ENCODE results near the gene IL17RA.
A peak's percentile ranks its signal among the peaks of the same experiment; 100 is the strongest.
"Not testable (repeated sequence)": the region's sequence is repeated elsewhere in the genome, so short reads cannot be mapped to it uniquely, and the experiment has no call there.

IL17RA gene

GRCh38 chr22:17084554-17085276 is at the start of gene IL17RA:
Gene IL17RA (plus strand): TSS chr22:17085000. CDS start chr22:17085092, 92 bp downstream.
- DNase-seq (ENCODE audit: low spot score): peak; percentile 95

GRCh38 chr22:17035246-17035645 is 49.6 kb upstream of the IL17RA start:
- DNase-seq (ENCODE audit: low spot score): no peak

- DNase-seq (ENCODE audit: low spot score): not testable (repeated sequence)
Observed at GRCh38 chr22:17035976-17036841, 48.6 kb upstream of the IL17RA start.

GRCh38 chr22:17036842-17037711 is 47.7 kb upstream of the IL17RA start:
- DNase-seq (ENCODE audit: low spot score): not testable (repeated sequence)

- DNase-seq (ENCODE audit: low spot score): no peak
Observed at GRCh38 chr22:17043521-17043920, 41.3 kb upstream of the IL17RA start.

- no peak for DNase-seq (ENCODE audit: low spot score)
Observed at GRCh38 chr22:17046566-17047348, 38.0 kb upstream of the IL17RA start.

GRCh38 chr22:17047656-17048055 is 37.1 kb upstream of the IL17RA start:
- DNase-seq (ENCODE audit: low spot score): no peak

- DNase-seq (ENCODE audit: low spot score): no peak
Observed at GRCh38 chr22:17056058-17056457, 28.7 kb upstream of the IL17RA start.

- no peak for DNase-seq (ENCODE audit: low spot score)
Observed at GRCh38 chr22:17056807-17057206, 28.0 kb upstream of the IL17RA start.

GRCh38 chr22:17057959-17058814 is 26.6 kb upstream of the IL17RA start:
- DNase-seq (ENCODE audit: low spot score): peak; percentile 43

- no peak for DNase-seq (ENCODE audit: low spot score)
Observed at GRCh38 chr22:17060126-17060525, 24.7 kb upstream of the IL17RA start.

- no peak for DNase-seq (ENCODE audit: low spot score)
Observed at GRCh38 chr22:17063411-17064106, 21.2 kb upstream of the IL17RA start.

GRCh38 chr22:17064498-17065100 is 20.2 kb upstream of the IL17RA start:
- no peak for DNase-seq (ENCODE audit: low spot score)

- DNase-seq (ENCODE audit: low spot score): no peak
Observed at GRCh38 chr22:17065433-17065832, 19.4 kb upstream of the IL17RA start.

GRCh38 chr22:17072877-17073276 is 11.9 kb upstream of the IL17RA start:
- no peak for DNase-seq (ENCODE audit: low spot score)

GRCh38 chr22:17074648-17075002 is 10.2 kb upstream of the IL17RA start:
- DNase-seq (ENCODE audit: low spot score): no peak

- DNase-seq (ENCODE audit: low spot score): no peak
Observed at GRCh38 chr22:17077255-17077654, 7.5 kb upstream of the IL17RA start.

GRCh38 chr22:17079572-17079971 is 5.2 kb upstream of the IL17RA start:
- no peak for DNase-seq (ENCODE audit: low spot score)

GRCh38 chr22:17083255-17083654 is 1.5 kb upstream of the IL17RA start:
- no peak for DNase-seq (ENCODE audit: low spot score)

Data from CD4-positive, alpha-beta T cell treated with Interleukin-2 at 100 ng/mL for 4 hours (primary cell).